SHP77 (cell line): Measurements from ENCODE around the gene PELI2.

Experiments used
- DNase-seq, 2 experiments: peaks; one replicate each; lab custom pipeline; 2025; lab: John Stamatoyannopoulos, UW

PELI2 gene

DNA sequence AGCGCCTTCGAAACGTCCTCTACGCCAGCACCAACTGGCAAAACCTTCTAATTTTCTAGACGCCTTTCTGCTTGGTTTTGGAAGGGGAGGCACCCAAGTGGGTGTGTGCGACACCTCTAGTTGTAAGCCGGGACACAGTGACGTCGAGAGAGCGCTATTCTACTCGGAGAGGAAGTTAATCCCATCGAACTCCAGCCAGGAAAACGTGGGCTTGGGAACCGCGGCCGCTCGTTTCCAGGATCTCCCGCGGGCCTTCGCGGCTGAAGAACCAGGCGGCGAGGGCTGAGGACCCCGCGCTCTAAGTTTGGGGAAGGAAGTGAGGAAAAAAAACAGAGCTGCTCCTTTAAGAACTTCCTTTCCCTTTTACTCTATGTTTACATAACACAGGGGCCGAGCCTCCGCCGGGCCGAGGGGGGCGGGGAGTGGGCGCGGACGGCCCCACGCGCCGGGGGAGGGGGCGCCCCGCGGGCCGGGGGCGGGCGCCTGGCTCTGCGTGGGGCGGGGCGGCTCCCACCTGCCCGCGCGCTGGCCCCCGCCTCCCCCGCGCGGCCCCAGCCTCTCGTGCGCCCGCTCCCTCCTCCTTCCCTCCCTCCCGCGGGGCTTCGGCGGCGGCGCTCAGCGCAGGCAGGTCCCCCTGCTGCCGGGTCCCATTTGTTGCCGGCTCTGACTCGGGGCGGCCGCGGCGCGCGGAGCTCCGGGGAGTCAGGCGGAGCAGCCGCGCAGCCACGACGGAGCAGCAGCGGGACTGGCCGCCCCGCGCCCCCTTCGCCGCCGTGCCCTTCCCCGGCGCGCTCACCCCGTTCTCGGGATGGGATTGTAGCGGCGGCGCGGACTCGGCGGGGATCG, at the start of gene PELI2:
Gene PELI2 (plus strand): TSS at position 647 of the 846 bp plus-strand sequence. CDS start 250 bp downstream, outside the sequence.
- DNase-seq: peak; percentile 76 to 78

GRCh38 chr14:56073799-56074198, 44.4 kb upstream of the PELI2 start:
- no peak for DNase-seq

- DNase-seq: no peak
Observed at GRCh38 chr14:56075301-56075700, 42.9 kb upstream of the PELI2 start.

DNA sequence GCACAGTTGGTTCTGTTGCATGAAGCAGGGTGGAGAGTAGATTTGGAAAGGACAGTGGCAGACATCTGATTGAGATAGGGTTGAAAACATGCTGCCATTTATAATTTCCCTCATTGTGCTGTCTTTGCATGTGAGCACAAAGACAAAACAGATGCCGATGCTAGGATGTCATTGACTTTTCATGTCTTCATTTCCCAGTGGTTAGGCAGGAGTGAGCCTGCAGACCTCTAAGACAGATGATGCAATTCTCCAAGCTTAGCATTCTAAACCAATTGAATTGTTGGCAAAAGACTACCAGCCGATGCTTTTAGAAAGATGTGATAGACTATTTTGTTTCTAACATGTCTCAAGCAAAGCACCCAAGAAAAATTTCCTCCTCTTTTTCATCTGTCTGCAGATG, 37.1 kb upstream of the PELI2 start:
- DNase-seq: no peak

DNA sequence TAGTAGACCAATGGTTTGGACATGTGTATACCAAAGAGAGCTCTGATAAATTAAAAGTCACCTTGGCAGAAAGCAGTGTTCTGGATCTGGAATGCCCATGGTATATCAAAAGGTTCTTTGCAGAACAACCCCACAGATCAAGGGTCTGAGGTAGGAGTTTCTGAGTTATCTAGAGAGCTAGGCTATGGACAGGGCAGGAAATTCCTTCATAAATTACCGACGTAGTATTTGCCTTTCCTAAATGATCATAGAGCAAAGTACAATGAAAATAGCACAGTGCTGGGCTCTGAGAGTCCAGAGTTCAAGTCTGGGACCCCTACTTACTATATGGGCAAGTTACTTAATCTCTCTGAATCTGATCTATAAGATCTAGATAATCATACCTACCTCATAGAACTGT, 35.3 kb upstream of the PELI2 start:
- no peak for DNase-seq

DNA sequence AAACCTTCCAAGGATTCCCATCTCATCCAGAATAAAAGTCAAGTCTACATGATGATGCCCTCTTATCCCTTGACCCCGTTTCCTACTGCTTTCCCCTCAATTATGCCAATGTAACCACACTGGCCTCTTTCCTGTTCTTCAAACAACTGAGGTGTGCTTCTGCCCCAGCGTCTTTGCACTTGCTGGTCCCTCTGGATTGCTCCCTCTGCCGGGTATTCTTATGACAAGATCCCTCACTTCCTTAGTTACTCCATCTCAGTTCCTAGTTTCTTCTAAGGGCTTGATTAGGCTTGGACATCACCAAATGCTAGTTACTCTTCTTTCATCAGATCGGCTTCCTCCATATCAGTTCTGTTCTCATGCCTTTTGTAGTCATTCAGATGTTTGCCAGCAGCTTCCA, 32.7 kb upstream of the PELI2 start:
- DNase-seq: no peak

DNA sequence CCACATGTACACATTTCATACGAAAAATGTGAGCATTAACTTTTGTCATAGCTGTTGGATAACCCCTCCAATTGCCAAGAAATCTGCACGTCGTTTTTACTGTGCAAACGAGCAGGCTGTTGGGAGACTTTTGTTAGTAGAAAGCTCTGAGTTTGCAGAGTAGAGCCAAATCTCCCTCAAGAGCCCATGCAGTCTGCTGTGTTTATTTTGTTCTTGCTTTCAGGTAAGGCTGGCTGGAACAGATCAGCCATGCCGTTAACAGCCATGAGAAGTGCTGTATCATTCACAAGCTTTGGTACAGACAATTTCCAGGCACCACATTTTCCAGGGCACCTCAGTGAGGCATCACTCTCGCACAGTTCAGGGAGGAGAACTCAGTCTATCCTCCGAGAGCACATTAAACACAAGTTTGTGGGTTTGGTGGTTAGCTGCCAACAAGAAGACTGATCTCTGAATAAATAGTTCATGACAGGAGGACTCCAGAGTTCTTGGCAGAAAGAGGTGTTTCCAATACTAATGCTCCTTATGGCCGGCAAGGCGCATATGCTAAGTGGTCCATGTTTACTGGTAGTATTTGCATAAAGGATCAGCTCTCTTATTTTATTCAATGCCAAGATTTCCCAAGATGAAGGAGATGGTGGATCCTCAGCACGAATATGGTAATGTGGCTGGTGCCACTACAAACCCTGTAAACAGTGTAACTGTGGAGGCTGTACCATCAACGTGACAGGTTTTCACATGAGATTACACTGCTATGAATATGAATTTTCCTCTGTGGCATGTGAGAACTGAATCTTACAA, 30.3 kb upstream of the PELI2 start:
- DNase-seq: peak; percentile 29 to 38

DNA sequence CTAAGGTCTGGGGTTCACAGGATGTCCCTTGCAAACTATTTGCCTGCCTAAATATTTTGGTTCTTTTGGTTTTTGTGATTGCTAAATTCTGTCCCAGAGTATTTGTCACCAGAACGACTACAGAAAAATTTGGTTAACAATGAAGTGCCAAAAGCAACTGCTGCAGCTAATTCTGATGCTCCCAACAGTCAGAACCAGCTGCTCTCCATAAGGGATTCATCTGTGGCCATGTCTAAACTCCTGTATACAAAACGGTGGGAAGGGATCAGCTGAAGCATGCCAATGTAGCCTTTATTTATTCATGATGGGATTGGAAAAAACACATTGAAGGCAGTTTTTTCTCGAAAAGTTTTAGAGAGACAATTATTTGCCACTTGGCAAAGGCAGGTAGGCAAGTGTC, 29.3 kb upstream of the PELI2 start:
- DNase-seq: no peak

DNA sequence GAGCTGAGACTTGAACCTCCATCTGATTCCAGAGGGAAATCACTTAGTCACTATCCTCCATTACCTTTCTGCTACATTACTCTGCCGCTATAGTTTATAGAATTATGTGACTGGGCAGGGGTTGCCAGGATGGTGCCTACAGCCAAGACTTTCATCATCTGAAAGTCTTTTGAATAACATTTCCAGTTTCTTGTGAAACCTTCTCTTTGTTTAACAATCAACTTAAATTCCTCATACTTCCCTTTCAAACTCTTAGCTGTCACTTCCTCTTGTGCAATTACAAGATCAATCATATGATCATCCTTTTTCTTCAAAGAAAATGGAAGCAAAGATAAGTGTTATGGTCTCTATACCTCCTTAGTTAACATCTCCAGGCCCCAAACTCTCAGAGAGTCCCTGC, 25.4 kb upstream of the PELI2 start:
- no peak for DNase-seq

DNA sequence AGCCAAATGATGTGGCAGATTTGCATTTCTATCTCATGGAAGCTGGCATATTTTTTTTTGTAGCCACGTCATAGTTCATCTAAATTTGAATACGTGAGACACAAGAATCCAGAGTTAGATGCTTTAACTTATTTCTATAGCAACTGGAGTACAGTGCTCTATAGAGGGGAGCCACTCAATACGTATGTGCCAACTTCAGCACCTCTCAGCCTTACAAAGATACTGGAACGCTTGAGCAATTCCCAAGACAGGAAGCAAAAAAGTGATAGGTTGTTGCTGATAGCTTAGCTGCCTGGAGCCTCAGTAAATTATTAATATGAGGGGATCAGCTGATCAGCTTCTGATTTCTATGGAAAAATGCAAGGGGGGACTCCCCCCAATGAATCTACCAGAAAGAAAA, 24.1 kb upstream of the PELI2 start:
- no peak for DNase-seq

DNA sequence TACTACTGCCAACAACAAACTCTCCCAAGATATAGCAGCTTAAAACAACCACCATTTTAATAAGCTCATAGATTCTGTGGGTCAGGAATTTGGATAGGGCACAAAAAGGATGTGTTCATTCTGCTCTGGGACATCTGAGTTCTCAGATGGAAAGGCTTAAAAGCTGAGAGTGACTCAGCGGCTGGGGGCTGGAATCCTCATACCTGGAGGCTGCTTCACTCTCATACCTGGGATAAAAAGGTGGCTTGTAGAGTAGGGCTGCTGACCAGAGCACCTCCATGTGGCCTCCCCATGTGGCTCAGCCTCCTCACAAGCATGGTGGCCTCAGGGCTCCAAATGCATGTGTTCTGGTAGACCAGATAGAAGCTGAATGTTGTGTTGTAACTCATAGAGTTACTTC, 20.2 kb upstream of the PELI2 start:
- DNase-seq: no peak

GRCh38 chr14:56099081-56099797, 19.0 kb upstream of the PELI2 start:
- no peak for DNase-seq

GRCh38 chr14:56100556-56100955, 17.7 kb upstream of the PELI2 start:
- no peak for DNase-seq

DNA sequence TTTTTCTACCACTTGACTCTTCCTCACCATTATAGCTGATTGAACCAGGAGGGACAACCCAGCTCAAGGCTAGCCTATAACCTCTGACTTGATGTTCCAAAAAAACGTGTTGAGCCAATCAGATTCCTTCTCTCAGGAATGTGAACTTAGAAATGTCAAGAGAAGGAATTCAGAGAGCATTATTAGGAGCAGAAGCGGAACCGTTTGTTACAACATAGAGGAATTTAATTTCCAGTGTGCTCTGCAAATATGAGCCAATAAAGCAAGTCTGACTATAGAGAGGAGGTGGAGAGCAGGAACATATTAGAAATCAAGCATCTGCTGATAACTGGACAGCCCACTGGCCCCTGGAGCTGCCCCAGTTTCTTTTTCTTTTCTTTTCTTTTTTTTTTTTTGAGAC, 15.3 kb upstream of the PELI2 start:
- no peak for DNase-seq

- no peak for DNase-seq
Observed at GRCh38 chr14:56107615-56108014, 10.6 kb upstream of the PELI2 start.

DNA sequence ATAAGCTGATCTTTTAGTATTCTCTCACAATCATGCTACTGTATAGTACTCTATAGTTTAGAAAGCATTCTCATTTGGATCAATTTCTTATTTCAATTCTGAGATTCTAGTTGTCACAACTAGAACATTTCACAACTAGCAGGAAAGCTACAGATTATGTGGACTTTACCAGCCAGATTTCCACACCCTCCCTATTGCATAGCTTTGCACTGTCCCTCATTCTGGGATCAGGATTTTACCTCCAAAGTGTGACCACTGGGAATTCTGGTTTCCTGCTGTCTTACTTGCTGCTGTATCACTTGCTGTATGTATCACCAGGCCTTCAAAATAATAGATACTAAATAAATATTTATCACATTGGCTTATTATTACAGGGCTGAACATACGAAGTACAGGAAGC, 10.2 kb upstream of the PELI2 start:
- DNase-seq: no peak

DNA sequence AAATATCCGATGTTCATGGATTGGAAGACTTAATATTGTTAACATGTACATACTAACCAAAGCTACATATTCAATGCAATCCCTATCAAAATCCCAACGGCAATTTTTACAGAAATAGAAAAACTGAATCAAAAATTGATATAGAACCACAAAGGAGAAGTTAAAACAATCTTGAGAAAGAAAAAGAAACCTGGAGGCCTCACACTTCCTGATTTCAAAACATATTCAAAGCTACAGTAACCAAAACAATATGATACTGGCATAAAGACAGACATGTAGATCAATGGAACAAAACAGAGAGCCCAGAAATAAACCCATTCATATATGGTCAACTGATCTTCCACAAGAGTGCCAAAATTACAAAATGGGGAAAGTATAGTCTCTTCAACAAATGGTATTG, 5.4 kb upstream of the PELI2 start:
- no peak for DNase-seq

DNA sequence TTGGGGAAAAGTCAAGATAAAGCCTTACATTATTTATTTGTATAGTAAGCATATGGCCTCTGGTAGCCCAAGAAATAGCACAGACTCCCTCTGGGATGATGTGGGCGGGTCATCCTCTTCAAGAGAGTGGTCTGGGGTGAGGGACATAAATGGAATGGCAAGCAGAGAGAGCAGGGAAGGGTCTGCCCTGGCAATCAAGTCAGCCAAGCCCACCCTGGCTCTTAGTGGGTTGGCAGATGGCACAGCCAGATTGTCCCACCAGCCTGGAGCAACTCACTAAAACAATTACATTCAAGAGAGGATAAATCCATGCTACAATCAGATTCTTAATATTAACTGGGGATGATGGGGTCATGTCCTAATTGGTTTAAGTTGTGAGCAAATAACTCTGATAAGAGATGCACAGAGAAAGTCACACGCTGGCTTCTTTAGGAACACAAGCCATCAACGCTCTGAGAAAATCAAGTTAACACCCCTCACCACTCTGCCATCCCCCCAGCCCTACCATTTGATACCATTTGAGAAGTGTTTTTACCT, 2.8 kb upstream of the PELI2 start:
- DNase-seq: no peak

DNA sequence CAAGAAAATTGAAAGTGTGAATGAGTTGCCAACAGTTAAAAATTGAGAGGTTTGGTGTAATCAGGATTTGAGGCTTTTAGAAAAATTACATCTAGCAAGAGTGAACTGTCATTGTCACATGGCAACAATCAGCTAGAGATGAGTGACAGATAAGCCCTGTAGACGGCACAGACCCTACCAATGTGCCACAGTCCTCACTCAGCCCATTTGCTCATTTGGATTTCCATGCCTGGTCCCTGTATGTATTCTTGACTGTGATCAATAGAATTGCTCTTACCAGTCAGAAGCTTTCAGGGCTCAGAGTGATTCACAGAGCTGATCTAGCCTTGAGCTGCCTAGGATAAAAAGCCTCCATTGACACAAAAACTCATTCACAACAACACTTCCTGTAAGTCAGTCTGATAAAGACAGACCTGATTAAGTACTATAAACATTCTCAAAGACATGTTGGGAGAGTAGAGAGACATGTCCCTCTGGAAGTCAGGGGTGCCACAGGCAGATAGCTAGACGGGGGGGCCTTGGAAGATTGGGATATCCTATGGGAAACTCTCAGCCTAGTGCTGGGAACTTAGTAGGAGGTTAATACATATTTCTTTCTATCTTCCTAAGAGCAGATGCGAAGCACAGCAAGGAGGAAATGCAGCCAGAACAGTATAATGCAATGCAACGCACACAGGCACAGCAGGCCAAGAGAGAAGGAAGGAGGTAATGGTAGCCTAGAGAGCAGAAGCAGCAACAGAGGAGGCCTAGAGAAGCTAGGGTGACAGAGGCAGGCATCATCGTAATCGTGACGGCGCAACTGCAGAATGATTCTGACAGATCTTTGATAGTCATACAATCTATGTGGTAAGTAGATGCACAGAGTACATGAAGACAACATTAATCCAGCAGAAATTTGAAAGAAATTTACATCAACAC, 2.0 kb upstream of the PELI2 start:
- DNase-seq: no peak

- no peak for DNase-seq
Observed at GRCh38 chr14:56118611-56119181, 485 bp downstream of the PELI2 start.
